Peyer's patch (tissue), 4 donors: ENCODE measurements around the gene EPHA6.

Experiments used
- CTCF ChIP-seq, 6 experiments: fragments of 450-650 bp in 4 of 6; fragments of 200-600 bp in 2 of 6; sonication (generic) in 1 of 6; IDR thresholded peaks; one replicate each; pipeline ENCODE4 v1.5.1; 2017 to 2019; ENCODE audit warnings: antibody characterized with exemption in 6 of 6, mild to moderate bottlenecking in 3 of 6, moderate library complexity in 1 of 6
- POLR2A ChIP-seq, 2 donors: fragments of 450-650 bp; IDR thresholded peaks; one replicate each; pipeline ENCODE4 v1.5.1; 2017; ENCODE audit warnings: antibody characterized with exemption in 2 of 2, mild to moderate bottlenecking in 2 of 2, moderate library complexity in 2 of 2

GRCh38 chr3:96900031-96900430 is 85.6 kb downstream of the EPHA6 start:
- TF ChIP-seq CTCF (IDR thresholded peaks at IDR 0.05) (no peak), POLR2A (IDR thresholded peaks at IDR 0.05) (no peak)
